Uterus (tissue), 4 donors: ENCODE data around the gene OFD1. TPM values are rescaled to one million over a fixed set of nuclear protein-coding genes. Genes with fewer than 3 reads are reported as not detected.

Experiments used
- DNase-seq, 2 donors: peaks; one replicate each; pipeline ENCODE4 v3.0.0-alpha.2; 2019 to 2020
- H3K27ac ChIP-seq, 2 donors: fragments of 200-600 bp; sonication (generic); 1 replicate in 1 of 2; 2 replicates in 1 of 2; pipeline ENCODE4 v1.5.1; 2016 to 2018
- H3K27me3 ChIP-seq, 2 donors: fragments of 200-600 bp; sonication (generic); one replicate each; pipeline ENCODE4 v1.5.1; 2018 to 2019; ENCODE audit warnings: control low read depth in 1 of 2
- H3K36me3 ChIP-seq, 2 donors: fragments of 200-600 bp; sonication (generic); one replicate each; pipeline ENCODE4 v1.5.1; 2019; ENCODE audit warnings: control low read depth in 1 of 2
- H3K4me1 ChIP-seq, 2 donors: fragments of 200-600 bp; sonication (generic); one replicate each; pipeline ENCODE4 v1.5.1; 2018 to 2019; ENCODE audit warnings: control low read depth in 1 of 2
- H3K4me3 ChIP-seq, 2 donors: fragments of 200-600 bp; sonication (generic); 1 replicate in 1 of 2; 2 replicates in 1 of 2; pipeline ENCODE4 v1.5.1; 2018 to 2019; ENCODE audit warnings: mild to moderate bottlenecking in 1 of 2
- H3K9me3 ChIP-seq, 2 donors: fragments of 200-600 bp; sonication (generic); one replicate each; pipeline ENCODE4 v1.5.1; 2019; ENCODE audit warnings: control low read depth in 1 of 2
- CTCF ChIP-seq, 4 experiments: fragments of 200-600 bp in 2 of 4; fragments of 450-650 bp in 2 of 4; sonication (generic) in 2 of 4; IDR thresholded peaks; one replicate each; pipeline ENCODE4 v1.5.1; 2016 to 2019; ENCODE audit warnings: antibody characterized with exemption in 4 of 4, mild to moderate bottlenecking in 2 of 4, moderate library complexity in 1 of 4
- POLR2A ChIP-seq, 2 donors: fragments of 450-650 bp; IDR thresholded peaks; one replicate each; pipeline ENCODE4 v1.6.1; 2016; ENCODE audit warnings: antibody characterized with exemption in 2 of 2, mild to moderate bottlenecking in 1 of 2, moderate library complexity in 1 of 2
- intact Hi-C: fragments of 100-400 bp; cut with DNase I; formaldehyde crosslinking; loops from one replicate; pipeline ENCODE4 v1.15.1; 2023; ENCODE audit warnings: low total_unique reads
- total RNA-seq, 4 donors: library from RNA; depleted of rRNA in 3 of 4; stranded (reverse); fragments of >200 nt in 3 of 4; gene quantifications; one replicate each; pipeline versions ENCODE4 v1.1.0 to v1.2.4, GENCODE V29; 2014 to 2023
- donor health status: DM: yes; HTN: yes; CAD: no.

The OFD1 gene
- 100 to 1,000 TPM in 1 of 4 donors, 10 to 100 TPM in 3; 24.1 to 172 (median 49.7) TPM for total RNA-seq

DNA sequence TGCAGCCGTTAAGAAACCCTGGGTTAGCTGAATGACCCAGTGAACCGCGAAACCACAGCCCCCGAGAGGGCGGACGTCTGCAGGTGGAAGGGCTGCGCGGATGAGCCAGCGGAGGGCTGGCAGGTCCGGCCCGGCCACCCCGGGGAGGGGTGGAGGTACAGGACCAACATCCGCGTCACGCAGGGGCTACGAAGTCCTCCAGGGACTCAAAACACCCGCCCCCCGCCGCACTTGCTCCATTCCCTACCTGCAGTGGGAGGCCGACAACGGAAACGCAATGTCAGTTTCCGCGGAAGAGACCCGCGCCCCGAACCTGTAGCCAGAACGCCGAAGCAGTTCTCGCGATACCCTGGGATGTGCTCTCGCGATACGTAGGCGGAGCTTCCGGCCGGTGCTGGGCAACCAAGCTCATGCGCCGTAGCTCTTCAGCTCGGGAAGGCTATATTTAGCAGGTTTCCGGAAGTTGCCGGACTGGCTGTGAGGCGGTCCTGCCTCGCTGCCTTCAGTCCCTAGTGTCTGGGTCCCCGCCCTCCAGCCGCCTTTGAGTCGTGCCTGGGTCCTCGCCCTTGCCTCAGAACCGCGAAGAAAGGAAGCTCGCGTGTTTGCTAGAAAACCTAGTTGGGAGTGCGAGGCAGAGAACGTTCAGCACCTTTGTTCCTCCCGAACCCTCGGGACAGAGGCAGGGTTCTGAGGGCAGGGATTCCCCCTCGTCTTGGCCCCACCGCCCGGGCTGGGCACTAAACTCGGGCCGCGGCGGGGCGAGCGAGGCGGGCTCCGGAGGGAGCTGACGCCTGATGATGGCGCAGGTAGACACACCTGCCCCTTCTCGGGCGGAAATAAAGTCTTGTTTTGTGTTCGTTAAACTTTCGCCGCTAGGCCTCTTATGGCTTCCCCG lies at the start of gene OFD1, which contains the start of gene TRAPPC2:
TSS of gene OFD1 (plus strand) at position 471 of the 895 bp plus-strand sequence. CDS start at position 795, 324 bp downstream.
TSS of gene TRAPPC2 (minus strand) at position 343 of the 895 bp plus-strand sequence. CDS start 14,657 bp downstream, outside the sequence.
- intact Hi-C loops: loop anchor here (10.0 kb wide), 1 partner anchor 50 kb away; the partner anchor contains the start of gene RAB9A
- DNase-seq: peak; percentile 94 to 95
- Histone ChIP-seq H3K9me3 (no peaks in the 10 kb centered on the region), H3K4me3 (peak within 1 kb of the TSS; percentile 60 to 61), H3K36me3 (no peaks in the 10 kb centered on the region), H3K27me3 (no peaks in the 10 kb centered on the region), H3K4me1 (no peaks in the 10 kb centered on the region), H3K27ac (peak within 1 kb of the TSS; percentile 83 to 87)
- TF ChIP-seq POLR2A (IDR thresholded peaks at IDR 0.05): peak; percentile 94
- TF ChIP-seq CTCF (IDR thresholded peaks at IDR 0.05): peak in 1 of 4 experiments; percentile 3

- no peak for TF ChIP-seq POLR2A (IDR thresholded peaks at IDR 0.05)
- no peak for TF ChIP-seq CTCF (IDR thresholded peaks at IDR 0.05)
- no peaks in the 10 kb centered on the region for H3K27me3 ChIP-seq
- no peaks in the 10 kb centered on the region for H3K9me3 ChIP-seq
- no peaks in the 10 kb centered on the region for H3K4me1 ChIP-seq
- no peak for DNase-seq
- no peaks in the 10 kb centered on the region for H3K36me3 ChIP-seq
- H3K4me3 ChIP-seq: no peak overlapping the region
- no peak overlapping the region for H3K27ac ChIP-seq
- intact Hi-C loops: loop anchor here (10.0 kb wide), 1 partner anchor 50 kb away; the partner anchor contains the start of genes OFD1 and TRAPPC2
Measured at GRCh38 chrX:13685126-13685763, 49.3 kb upstream of the OFD1 start.

GRCh38 chrX:13687203-13687602 lies 47.3 kb upstream of the OFD1 start:
- H3K9me3 ChIP-seq: no peaks in the 10 kb centered on the region
- H3K27ac ChIP-seq: no peak overlapping the region
- H3K4me1 ChIP-seq: no peaks in the 10 kb centered on the region
- TF ChIP-seq CTCF (IDR thresholded peaks at IDR 0.05): no peak
- no peak for TF ChIP-seq POLR2A (IDR thresholded peaks at IDR 0.05)
- no peak overlapping the region for H3K4me3 ChIP-seq
- intact Hi-C loops: loop anchor here (10.0 kb wide), 1 partner anchor 48 kb away; the partner anchor contains the start of genes OFD1 and TRAPPC2
- no peak for DNase-seq
- H3K36me3 ChIP-seq: no peaks in the 10 kb centered on the region
- H3K27me3 ChIP-seq: no peaks in the 10 kb centered on the region

DNA sequence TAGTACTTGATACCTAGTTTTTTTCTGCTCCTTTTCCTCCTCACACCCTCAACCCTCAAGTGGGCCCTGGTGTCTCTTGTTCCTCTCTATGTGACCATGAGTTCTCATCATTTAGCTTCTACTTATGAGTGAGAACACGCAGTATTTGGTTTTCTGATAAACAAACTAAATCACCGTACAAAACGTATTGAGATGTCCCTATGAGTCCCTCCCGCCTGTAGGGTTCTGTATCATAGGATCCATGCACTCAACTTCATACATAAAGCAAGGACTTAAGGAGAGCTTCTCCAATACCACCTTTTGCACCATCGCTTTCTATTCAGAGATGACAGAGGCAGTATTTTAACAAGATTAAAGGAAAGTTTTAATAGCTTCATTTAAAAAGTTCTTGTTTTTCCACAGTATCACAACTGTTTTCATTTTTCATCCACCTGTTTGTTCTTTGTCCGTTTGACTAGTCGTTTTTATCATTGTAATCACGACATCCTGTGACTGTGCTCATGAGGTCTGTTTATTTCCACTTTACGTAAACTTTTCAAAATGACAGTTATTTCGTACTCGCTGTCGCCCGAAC lies 46.1 kb upstream of the OFD1 start:
- no peaks in the 10 kb centered on the region for H3K27me3 ChIP-seq
- TF ChIP-seq POLR2A (IDR thresholded peaks at IDR 0.05): no peak
- no peak for TF ChIP-seq CTCF (IDR thresholded peaks at IDR 0.05)
- intact Hi-C loops: loop anchor here (10.0 kb wide), 1 partner anchor 46 kb away; the partner anchor contains the start of genes OFD1 and TRAPPC2
- H3K4me1 ChIP-seq: no peaks in the 10 kb centered on the region
- peak overlapping the region; percentile 46 to 89 for H3K4me3 ChIP-seq
- no peaks in the 10 kb centered on the region for H3K36me3 ChIP-seq
- H3K27ac ChIP-seq: peak overlapping the region; percentile 89 to 96
- no peak for DNase-seq
- H3K9me3 ChIP-seq: no peaks in the 10 kb centered on the region
